GM12878 (cell line): ENCODE data around the gene MAP3K10.

Source experiments
- ESRRA ChIP-seq: IDR thresholded peaks from 2 replicates; pipeline ENCODE4 v1.6.1; 2012; ENCODE audit warnings: mild to moderate bottlenecking, low read length, improper control_type of control experiment
- EZH2 ChIP-seq: IDR thresholded peaks from 2 replicates; pipeline ENCODE4 v1.6.1; 2012; ENCODE audit warnings: low read depth, mild to moderate bottlenecking, control low read depth, inconsistent platforms, low read length, borderline replicate concordance; ENCODE audit not compliant: control insufficient read depth
- JUNB ChIP-seq: IDR thresholded peaks from 2 replicates; pipeline ENCODE4 v1.6.1; 2016; ENCODE audit warnings: antibody characterized with exemption, mild to moderate bottlenecking
- MYC ChIP-seq: IDR thresholded peaks from 2 replicates; pipeline ENCODE4 v1.6.1; 2011; ENCODE audit warnings: mild to moderate bottlenecking, low read length, moderate library complexity, inconsistent platforms; ENCODE audit not compliant: insufficient read depth, insufficient replicate concordance, insufficient read length, severe bottlenecking
- NFYA ChIP-seq: IDR thresholded peaks from 2 replicates; pipeline ENCODE4 v1.6.1; 2011; ENCODE audit warnings: low read depth, mild to moderate bottlenecking, low read length, improper control_type of control experiment, borderline replicate concordance
- POLR2A ChIP-seq: IDR thresholded peaks from 2 replicates; pipeline ENCODE4 v1.6.1; 2011; ENCODE audit warnings: low read depth, mild to moderate bottlenecking, low read length
- POLR2AphosphoS5 ChIP-seq: IDR thresholded peaks from 2 replicates; pipeline ENCODE4 v1.6.1; 2011; ENCODE audit warnings: mild to moderate bottlenecking, low read length, inconsistent platforms
- RAD21 ChIP-seq: IDR thresholded peaks from 2 replicates; pipeline ENCODE4 v1.6.1; 2011; ENCODE audit warnings: mild to moderate bottlenecking, low read depth, low read length, moderate library complexity; ENCODE audit not compliant: insufficient read depth
- SMC3 ChIP-seq: IDR thresholded peaks from 2 replicates; pipeline ENCODE4 v1.6.1; 2011; ENCODE audit warnings: low read length, improper control_type of control experiment, borderline replicate concordance
- TARDBP ChIP-seq: IDR thresholded peaks from 2 replicates; pipeline ENCODE4 v1.6.1; 2016; ENCODE audit warnings: borderline replicate concordance
- ZNF24 ChIP-seq: fragments of 450-650 bp; IDR thresholded peaks from 2 replicates; pipeline ENCODE4 v1.6.1; 2017; ENCODE audit warnings: antibody characterized with exemption, mild to moderate bottlenecking
- TF ChIP-seq, protein P1 (sequence below), 3 experiments: IDR thresholded peaks in 2 of 3; conservative IDR thresholded peaks in 1 of 3; 2 replicates each; pipeline ENCODE4 v1.5.1; 2011; ENCODE audit warnings: low read depth in 3 of 3, low read length in 3 of 3, mild to moderate bottlenecking in 3 of 3, control low read depth in 2 of 3, moderate library complexity in 2 of 3, inconsistent platforms in 1 of 3, mixed read lengths in 1 of 3; ENCODE audit not compliant: control insufficient read depth in 2 of 3, insufficient read depth in 1 of 3; ENCODE audit errors: extremely low read depth in 1 of 3
- TF ChIP-seq, protein P2 (sequence below): fragments of 150-350 bp; IDR thresholded peaks from 2 replicates; pipeline ENCODE4 v1.6.1; 2016; ENCODE audit warnings: low read depth, low read length

DNA sequence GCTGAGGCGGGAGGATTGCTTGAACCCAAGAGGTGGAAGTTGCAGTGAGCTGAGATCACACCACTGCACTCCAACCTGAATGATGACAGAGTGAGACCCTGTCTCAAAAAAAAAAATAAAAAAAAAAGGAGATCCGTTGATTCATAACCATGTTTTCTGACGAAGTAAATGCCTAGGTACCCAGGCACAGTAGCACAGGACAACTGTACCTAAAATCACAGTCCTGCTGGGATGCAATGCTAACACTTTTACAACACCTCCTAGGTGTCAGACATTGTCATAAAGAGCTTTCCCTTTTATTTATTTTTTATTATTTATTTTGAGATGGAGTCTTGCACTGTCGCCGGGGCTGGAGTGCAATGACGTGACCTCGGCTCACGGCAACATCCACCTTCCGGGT, 29.4 kb downstream of the MAP3K10 start:
- no peak for TF ChIP-seq MYC
- TF ChIP-seq TARDBP = no peak
- TF ChIP-seq, protein P1, sequence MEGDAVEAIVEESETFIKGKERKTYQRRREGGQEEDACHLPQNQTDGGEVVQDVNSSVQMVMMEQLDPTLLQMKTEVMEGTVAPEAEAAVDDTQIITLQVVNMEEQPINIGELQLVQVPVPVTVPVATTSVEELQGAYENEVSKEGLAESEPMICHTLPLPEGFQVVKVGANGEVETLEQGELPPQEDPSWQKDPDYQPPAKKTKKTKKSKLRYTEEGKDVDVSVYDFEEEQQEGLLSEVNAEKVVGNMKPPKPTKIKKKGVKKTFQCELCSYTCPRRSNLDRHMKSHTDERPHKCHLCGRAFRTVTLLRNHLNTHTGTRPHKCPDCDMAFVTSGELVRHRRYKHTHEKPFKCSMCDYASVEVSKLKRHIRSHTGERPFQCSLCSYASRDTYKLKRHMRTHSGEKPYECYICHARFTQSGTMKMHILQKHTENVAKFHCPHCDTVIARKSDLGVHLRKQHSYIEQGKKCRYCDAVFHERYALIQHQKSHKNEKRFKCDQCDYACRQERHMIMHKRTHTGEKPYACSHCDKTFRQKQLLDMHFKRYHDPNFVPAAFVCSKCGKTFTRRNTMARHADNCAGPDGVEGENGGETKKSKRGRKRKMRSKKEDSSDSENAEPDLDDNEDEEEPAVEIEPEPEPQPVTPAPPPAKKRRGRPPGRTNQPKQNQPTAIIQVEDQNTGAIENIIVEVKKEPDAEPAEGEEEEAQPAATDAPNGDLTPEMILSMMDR (IDR thresholded peaks at IDR 0.05 in 2 of 3, conservative IDR thresholded peaks at IDR 0.05 in 1 of 3; ENCODE audit: control insufficient read depth in 2 of 3, extremely low read depth in 1 of 3, insufficient read depth in 1 of 3, low read depth in 3 of 3, low read length in 3 of 3) = no peak
- no peak for TF ChIP-seq EZH2
- no peak for TF ChIP-seq ZNF24
- TF ChIP-seq JUNB = no peak
- TF ChIP-seq POLR2AphosphoS5 = no peak
- no peak for TF ChIP-seq SMC3
- no peak for TF ChIP-seq NFYA
- TF ChIP-seq, protein P2, sequence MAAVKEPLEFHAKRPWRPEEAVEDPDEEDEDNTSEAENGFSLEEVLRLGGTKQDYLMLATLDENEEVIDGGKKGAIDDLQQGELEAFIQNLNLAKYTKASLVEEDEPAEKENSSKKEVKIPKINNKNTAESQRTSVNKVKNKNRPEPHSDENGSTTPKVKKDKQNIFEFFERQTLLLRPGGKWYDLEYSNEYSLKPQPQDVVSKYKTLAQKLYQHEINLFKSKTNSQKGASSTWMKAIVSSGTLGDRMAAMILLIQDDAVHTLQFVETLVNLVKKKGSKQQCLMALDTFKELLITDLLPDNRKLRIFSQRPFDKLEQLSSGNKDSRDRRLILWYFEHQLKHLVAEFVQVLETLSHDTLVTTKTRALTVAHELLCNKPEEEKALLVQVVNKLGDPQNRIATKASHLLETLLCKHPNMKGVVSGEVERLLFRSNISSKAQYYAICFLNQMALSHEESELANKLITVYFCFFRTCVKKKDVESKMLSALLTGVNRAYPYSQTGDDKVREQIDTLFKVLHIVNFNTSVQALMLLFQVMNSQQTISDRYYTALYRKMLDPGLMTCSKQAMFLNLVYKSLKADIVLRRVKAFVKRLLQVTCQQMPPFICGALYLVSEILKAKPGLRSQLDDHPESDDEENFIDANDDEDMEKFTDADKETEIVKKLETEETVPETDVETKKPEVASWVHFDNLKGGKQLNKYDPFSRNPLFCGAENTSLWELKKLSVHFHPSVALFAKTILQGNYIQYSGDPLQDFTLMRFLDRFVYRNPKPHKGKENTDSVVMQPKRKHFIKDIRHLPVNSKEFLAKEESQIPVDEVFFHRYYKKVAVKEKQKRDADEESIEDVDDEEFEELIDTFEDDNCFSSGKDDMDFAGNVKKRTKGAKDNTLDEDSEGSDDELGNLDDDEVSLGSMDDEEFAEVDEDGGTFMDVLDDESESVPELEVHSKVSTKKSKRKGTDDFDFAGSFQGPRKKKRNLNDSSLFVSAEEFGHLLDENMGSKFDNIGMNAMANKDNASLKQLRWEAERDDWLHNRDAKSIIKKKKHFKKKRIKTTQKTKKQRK = no peak
- no peak for TF ChIP-seq POLR2A
- no peak for TF ChIP-seq ESRRA
- no peak for TF ChIP-seq RAD21
